Prostate gland (tissue), 2 donors: ENCODE results near the gene HLA-DRA.

Experiments used
- POLR2A ChIP-seq: fragments of 450-650 bp; IDR thresholded peaks from one replicate; pipeline ENCODE4 v1.6.1; 2016; ENCODE audit warnings: antibody characterized with exemption, mild to moderate bottlenecking
- TF ChIP-seq, protein P1 (sequence below), 4 experiments: fragments of 200-600 bp in 2 of 4; fragments of 450-650 bp in 2 of 4; sonication (generic) in 2 of 4; IDR thresholded peaks; 1 replicate in 3 of 4; 2 replicates in 1 of 4; pipeline ENCODE4 v1.5.1; 2016 to 2019; ENCODE audit warnings: antibody characterized with exemption in 4 of 4, mild to moderate bottlenecking in 2 of 4, moderate library complexity in 2 of 4

DNA sequence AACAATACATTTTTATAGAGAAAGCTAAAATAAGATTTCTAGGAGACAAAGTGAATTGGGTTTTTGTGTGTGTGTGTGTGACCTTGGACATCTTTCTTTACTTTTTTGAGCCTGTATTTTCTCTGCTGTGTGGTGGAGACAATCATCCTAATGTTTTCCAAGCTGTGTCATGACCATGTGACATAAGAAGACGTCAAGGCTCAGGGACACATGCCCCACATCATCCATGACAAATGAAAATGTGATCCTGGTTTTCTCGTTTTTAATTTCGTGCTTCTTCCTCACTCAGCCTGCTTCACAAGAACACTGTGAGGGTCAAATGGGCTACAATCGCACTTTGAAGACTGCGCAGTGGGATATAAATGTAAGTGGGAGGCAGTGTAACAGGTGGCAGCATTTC lies 28.8 kb upstream of the HLA-DRA start:
- TF ChIP-seq, protein P1, sequence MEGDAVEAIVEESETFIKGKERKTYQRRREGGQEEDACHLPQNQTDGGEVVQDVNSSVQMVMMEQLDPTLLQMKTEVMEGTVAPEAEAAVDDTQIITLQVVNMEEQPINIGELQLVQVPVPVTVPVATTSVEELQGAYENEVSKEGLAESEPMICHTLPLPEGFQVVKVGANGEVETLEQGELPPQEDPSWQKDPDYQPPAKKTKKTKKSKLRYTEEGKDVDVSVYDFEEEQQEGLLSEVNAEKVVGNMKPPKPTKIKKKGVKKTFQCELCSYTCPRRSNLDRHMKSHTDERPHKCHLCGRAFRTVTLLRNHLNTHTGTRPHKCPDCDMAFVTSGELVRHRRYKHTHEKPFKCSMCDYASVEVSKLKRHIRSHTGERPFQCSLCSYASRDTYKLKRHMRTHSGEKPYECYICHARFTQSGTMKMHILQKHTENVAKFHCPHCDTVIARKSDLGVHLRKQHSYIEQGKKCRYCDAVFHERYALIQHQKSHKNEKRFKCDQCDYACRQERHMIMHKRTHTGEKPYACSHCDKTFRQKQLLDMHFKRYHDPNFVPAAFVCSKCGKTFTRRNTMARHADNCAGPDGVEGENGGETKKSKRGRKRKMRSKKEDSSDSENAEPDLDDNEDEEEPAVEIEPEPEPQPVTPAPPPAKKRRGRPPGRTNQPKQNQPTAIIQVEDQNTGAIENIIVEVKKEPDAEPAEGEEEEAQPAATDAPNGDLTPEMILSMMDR (IDR thresholded peaks at IDR 0.05), result no peak
- TF ChIP-seq POLR2A, result no peak
